Sigmoid colon (tissue), 7 donors: ENCODE data around the gene DGKI. TPM values are rescaled to one million over a fixed set of nuclear protein-coding genes. Genes with fewer than 3 reads are reported as not detected.

Experiments used
- DNase-seq: peaks from one replicate; pipeline ENCODE4 v3.0.0-alpha.2; 2019
- H3K27ac ChIP-seq, 4 donors: fragments of 200-600 bp; sonication (generic); one replicate each; pipeline ENCODE4 v1.5.1; 2016 to 2019; ENCODE audit warnings: mild to moderate bottlenecking in 1 of 4
- H3K27me3 ChIP-seq, 3 donors: fragments of 200-600 bp; sonication (generic); one replicate each; pipeline ENCODE4 v1.5.1; 2019; ENCODE audit warnings: mild to moderate bottlenecking in 1 of 3
- H3K36me3 ChIP-seq, 4 donors: fragments of 200-600 bp; sonication (generic); one replicate each; pipeline ENCODE4 v1.5.1; 2016 to 2019
- H3K4me1 ChIP-seq, 4 donors: fragments of 200-600 bp; sonication (generic); one replicate each; pipeline ENCODE4 v1.5.1; 2017 to 2019
- H3K4me3 ChIP-seq, 4 donors: fragments of 200-600 bp; sonication (generic); one replicate each; pipeline ENCODE4 v1.5.1; 2017 to 2019; ENCODE audit warnings: mild to moderate bottlenecking in 2 of 4, moderate library complexity in 1 of 4
- H3K9me3 ChIP-seq, 4 donors: fragments of 200-600 bp in 3 of 4; sonication (generic) in 3 of 4; one replicate each; pipeline versions ENCODE4 v1.5.1 to v1.6.1; 2013 to 2019
- CTCF ChIP-seq, 4 experiments: fragments of 450-650 bp in 3 of 4; fragments of 200-600 bp in 1 of 4; IDR thresholded peaks; one replicate each; pipeline ENCODE4 v1.5.1; 2016 to 2019; ENCODE audit warnings: antibody characterized with exemption in 4 of 4, mild to moderate bottlenecking in 3 of 4, moderate library complexity in 2 of 4
- EP300 ChIP-seq, 4 donors: sonication (generic); formaldehyde crosslinking; IDR thresholded peaks; one replicate each; pipeline ENCODE4 v1.6.1; 2017; ENCODE audit warnings: antibody characterized with exemption in 4 of 4
- POLR2A ChIP-seq, 2 donors: fragments of 450-650 bp; IDR thresholded peaks; one replicate each; pipeline ENCODE4 v1.6.1; 2016; ENCODE audit warnings: antibody characterized with exemption in 2 of 2, mild to moderate bottlenecking in 2 of 2, moderate library complexity in 2 of 2
- POLR2AphosphoS5 ChIP-seq, 4 donors: sonication (generic); formaldehyde crosslinking; IDR thresholded peaks; one replicate each; pipeline ENCODE4 v1.6.1; 2017; ENCODE audit warnings: antibody characterized with exemption in 4 of 4
- WGBS, 2 donors: extraction: QIAGEN DNeasy Blood & Tissue Kit; methylation state at CpG; one replicate each; pipeline ENCODE4 v1.1.7; 2013; 5-methylcytosine and 5-hydroxymethylcytosine counted together
- intact Hi-C: fragments of 100-400 bp; cut with DNase I; formaldehyde crosslinking; loops from one replicate; pipeline ENCODE4 v1.15.1; 2023
- polyA plus RNA-seq, 3 donors: library from polyadenylated mRNA; stranded (reverse); fragments of 200-250 nt; gene quantifications; one replicate each; pipeline ENCODE4 v1.2.3, GENCODE V29; 2013
- total RNA-seq, 4 donors: library from RNA; depleted of rRNA; stranded (reverse); fragments of >200 nt; gene quantifications; one replicate each; pipeline ENCODE4 v1.1.0, GENCODE V29; 2016
- donor health status: healthy with polysubstance abuse.
- donor health status: Bipolar disorder and iron deficiency.
- donor health status: healthy.

Gene DGKI
- total and polyA plus RNA-seq, 7 donors = 0.17 to 7.6 (median 1.0) TPM; not detected in 1

GRCh38 chr7:137743021-137743420 lies 103.8 kb downstream of the DGKI start:
- Histone ChIP-seq H3K36me3 (no peaks in the 10 kb centered on the region), H3K9me3 (no peaks in the 10 kb centered on the region), H3K4me3 (no peak overlapping the region), H3K4me1 (no peaks in the 10 kb centered on the region), H3K27me3 (no peaks in the 10 kb centered on the region), H3K27ac (no peak overlapping the region)
- TF ChIP-seq POLR2A (IDR thresholded peaks at IDR 0.05) (no peak), CTCF (IDR thresholded peaks at IDR 0.05) (no peak), EP300 (IDR thresholded peaks at IDR 0.05) (no peak), POLR2AphosphoS5 (IDR thresholded peaks at IDR 0.05) (no peak)
- intact Hi-C loops = no loop called here
- 92% methylated on average over 2 of the region's 2 CpGs for WGBS, 2 donors
- no peak for DNase-seq

GRCh38 chr7:137742051-137742450 lies 104.7 kb downstream of the DGKI start:
- Histone ChIP-seq H3K4me1 (no peaks in the 10 kb centered on the region), H3K4me3 (no peak overlapping the region), H3K27me3 (no peaks in the 10 kb centered on the region), H3K36me3 (no peaks in the 10 kb centered on the region), H3K9me3 (no peaks in the 10 kb centered on the region), H3K27ac (no peak overlapping the region)
- intact Hi-C loops = no loop called here
- no peak for DNase-seq
- TF ChIP-seq POLR2AphosphoS5 (IDR thresholded peaks at IDR 0.05) = no peak
- no peak for TF ChIP-seq POLR2A (IDR thresholded peaks at IDR 0.05)
- no peak for TF ChIP-seq EP300 (IDR thresholded peaks at IDR 0.05)
- TF ChIP-seq CTCF (IDR thresholded peaks at IDR 0.05) = no peak
- 80 to 81% methylated on average over 3 of the region's 3 CpGs for WGBS, 2 donors

GRCh38 chr7:137741443-137741842 lies 105.3 kb downstream of the DGKI start:
- H3K36me3 ChIP-seq = no peaks in the 10 kb centered on the region
- no peaks in the 10 kb centered on the region for H3K9me3 ChIP-seq
- 78 to 89% methylated on average over 2 of the region's 2 CpGs for WGBS, 2 donors
- TF ChIP-seq POLR2A (IDR thresholded peaks at IDR 0.05) = no peak
- no peak for TF ChIP-seq POLR2AphosphoS5 (IDR thresholded peaks at IDR 0.05)
- no peak for TF ChIP-seq CTCF (IDR thresholded peaks at IDR 0.05)
- no peak for TF ChIP-seq EP300 (IDR thresholded peaks at IDR 0.05)
- H3K27me3 ChIP-seq = no peaks in the 10 kb centered on the region
- no peak overlapping the region for H3K4me3 ChIP-seq
- no peak for DNase-seq
- intact Hi-C loops = no loop called here
- H3K4me1 ChIP-seq = no peaks in the 10 kb centered on the region
- H3K27ac ChIP-seq = no peak overlapping the region

GRCh38 chr7:137734221-137734620 lies 112.6 kb downstream of the DGKI start:
- H3K27me3 ChIP-seq = no peaks in the 10 kb centered on the region
- 60 to 77% methylated on average over 5 of the region's 5 CpGs for WGBS, 2 donors
- TF ChIP-seq POLR2AphosphoS5 (IDR thresholded peaks at IDR 0.05) (no peak), EP300 (IDR thresholded peaks at IDR 0.05) (no peak), CTCF (IDR thresholded peaks at IDR 0.05) (no peak), POLR2A (IDR thresholded peaks at IDR 0.05) (no peak)
- no peak for DNase-seq
- intact Hi-C loops = no loop called here
- H3K27ac ChIP-seq = no peak overlapping the region
- H3K4me1 ChIP-seq = no peaks in the 10 kb centered on the region
- no peak overlapping the region for H3K4me3 ChIP-seq
- H3K36me3 ChIP-seq = no peaks in the 10 kb centered on the region
- no peaks in the 10 kb centered on the region for H3K9me3 ChIP-seq

GRCh38 chr7:137732168-137732567 lies 114.6 kb downstream of the DGKI start:
- no peaks in the 10 kb centered on the region for H3K27me3 ChIP-seq
- no peak for DNase-seq
- H3K9me3 ChIP-seq = no peaks in the 10 kb centered on the region
- H3K36me3 ChIP-seq = no peaks in the 10 kb centered on the region
- TF ChIP-seq CTCF (IDR thresholded peaks at IDR 0.05) (no peak), EP300 (IDR thresholded peaks at IDR 0.05) (no peak), POLR2AphosphoS5 (IDR thresholded peaks at IDR 0.05) (no peak), POLR2A (IDR thresholded peaks at IDR 0.05) (no peak)
- H3K4me3 ChIP-seq = no peak overlapping the region
- 41 to 69% methylated on average over 2 of the region's 2 CpGs for WGBS, 2 donors
- H3K27ac ChIP-seq = no peak overlapping the region
- H3K4me1 ChIP-seq = no peaks in the 10 kb centered on the region
- intact Hi-C loops = no loop called here
